Peyer's patch (tissue), 4 donors: ENCODE results near the gene CLPTM1L. TPM values are rescaled to one million over a fixed set of nuclear protein-coding genes. Genes with fewer than 3 reads are reported as not detected.

Source experiments
- DNase-seq, 3 donors: peaks; one replicate each; pipeline ENCODE4 v3.0.0-alpha.2; 2017 to 2019
- H3K27ac ChIP-seq, 4 donors: fragments of 200-600 bp; sonication (generic); one replicate each; pipeline ENCODE4 v1.5.1; 2016 to 2019
- H3K27me3 ChIP-seq, 2 donors: fragments of 200-600 bp; sonication (generic); one replicate each; pipeline ENCODE4 v1.5.1; 2019
- H3K36me3 ChIP-seq, 3 donors: fragments of 200-600 bp; sonication (generic); one replicate each; pipeline ENCODE4 v1.5.1; 2016 to 2019
- H3K4me1 ChIP-seq, 4 donors: fragments of 200-600 bp; sonication (generic); one replicate each; pipeline ENCODE4 v1.5.1; 2016 to 2019
- H3K4me3 ChIP-seq, 4 donors: fragments of 200-600 bp; sonication (generic); 1 replicate in 3 of 4; 2 replicates in 1 of 4; pipeline ENCODE4 v1.5.1; 2016 to 2019; ENCODE audit warnings: mild to moderate bottlenecking in 1 of 4
- H3K9me3 ChIP-seq, 4 donors: fragments of 200-600 bp; sonication (generic); one replicate each; pipeline ENCODE4 v1.5.1; 2016 to 2019; ENCODE audit warnings: mild to moderate bottlenecking in 1 of 4
- POLR2A ChIP-seq, 2 donors: fragments of 450-650 bp; IDR thresholded peaks; one replicate each; pipeline ENCODE4 v1.5.1; 2017; ENCODE audit warnings: antibody characterized with exemption in 2 of 2, mild to moderate bottlenecking in 2 of 2, moderate library complexity in 2 of 2
- total RNA-seq, 4 donors: library from RNA; depleted of rRNA; stranded (reverse); fragments of >200 nt; gene quantifications; one replicate each; pipeline ENCODE4 v1.1.0, GENCODE V29; 2016
- TF ChIP-seq, protein P1 (sequence below), 6 experiments: fragments of 450-650 bp in 4 of 6; fragments of 200-600 bp in 2 of 6; sonication (generic) in 1 of 6; IDR thresholded peaks; one replicate each; pipeline ENCODE4 v1.5.1; 2017 to 2019; ENCODE audit warnings: antibody characterized with exemption in 6 of 6, mild to moderate bottlenecking in 3 of 6, moderate library complexity in 1 of 6

The CLPTM1L gene
- total RNA-seq, 4 donors from 2014 or later, result 115 to 209 (median 143) TPM

DNA sequence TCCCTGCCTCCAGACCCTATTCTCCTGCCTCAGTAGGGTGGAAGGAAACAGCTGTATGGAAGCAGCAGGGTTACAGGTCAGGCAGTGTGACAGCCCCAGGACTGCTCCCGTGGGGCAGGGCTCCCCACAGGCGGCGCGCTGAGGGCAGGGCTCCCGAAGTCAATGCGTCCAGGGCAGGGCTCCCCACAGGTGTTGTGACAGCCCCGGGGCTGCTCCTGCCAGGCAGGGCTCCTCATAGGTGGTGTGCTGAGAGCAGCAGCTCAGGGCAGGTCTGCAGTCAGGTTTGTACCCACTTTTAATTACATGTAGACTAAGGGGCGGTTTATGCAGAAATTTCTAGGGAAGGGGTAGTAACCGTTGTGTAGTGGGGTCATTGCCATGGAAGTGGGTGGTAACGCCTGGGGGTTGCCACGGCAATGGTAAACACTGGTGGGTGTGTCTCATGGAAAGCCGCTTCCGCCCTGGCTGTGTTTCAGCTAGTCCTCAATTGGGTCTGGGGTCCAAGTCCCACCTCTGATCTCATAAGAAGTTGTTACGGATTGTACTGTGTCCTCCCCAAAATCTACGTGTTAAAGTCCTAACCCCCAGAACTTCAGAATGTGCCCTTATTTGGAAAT, 33.4 kb downstream of the CLPTM1L start:
- no peak for DNase-seq
- Histone ChIP-seq H3K4me1 (peaks cover 0 to 23% (median 18%) of the 10 kb centered on the region in 4 donors), H3K27ac (no peak overlapping the region), H3K36me3 (no peaks in the 10 kb centered on the region), H3K9me3 (peaks cover 0 to 3% (median 0%) of the 10 kb centered on the region in 4 donors), H3K4me3 (no peak overlapping the region), H3K27me3 (no peaks in the 10 kb centered on the region)
- TF ChIP-seq, protein P1, sequence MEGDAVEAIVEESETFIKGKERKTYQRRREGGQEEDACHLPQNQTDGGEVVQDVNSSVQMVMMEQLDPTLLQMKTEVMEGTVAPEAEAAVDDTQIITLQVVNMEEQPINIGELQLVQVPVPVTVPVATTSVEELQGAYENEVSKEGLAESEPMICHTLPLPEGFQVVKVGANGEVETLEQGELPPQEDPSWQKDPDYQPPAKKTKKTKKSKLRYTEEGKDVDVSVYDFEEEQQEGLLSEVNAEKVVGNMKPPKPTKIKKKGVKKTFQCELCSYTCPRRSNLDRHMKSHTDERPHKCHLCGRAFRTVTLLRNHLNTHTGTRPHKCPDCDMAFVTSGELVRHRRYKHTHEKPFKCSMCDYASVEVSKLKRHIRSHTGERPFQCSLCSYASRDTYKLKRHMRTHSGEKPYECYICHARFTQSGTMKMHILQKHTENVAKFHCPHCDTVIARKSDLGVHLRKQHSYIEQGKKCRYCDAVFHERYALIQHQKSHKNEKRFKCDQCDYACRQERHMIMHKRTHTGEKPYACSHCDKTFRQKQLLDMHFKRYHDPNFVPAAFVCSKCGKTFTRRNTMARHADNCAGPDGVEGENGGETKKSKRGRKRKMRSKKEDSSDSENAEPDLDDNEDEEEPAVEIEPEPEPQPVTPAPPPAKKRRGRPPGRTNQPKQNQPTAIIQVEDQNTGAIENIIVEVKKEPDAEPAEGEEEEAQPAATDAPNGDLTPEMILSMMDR (IDR thresholded peaks at IDR 0.05), result no peak
- no peak for TF ChIP-seq POLR2A (IDR thresholded peaks at IDR 0.05)

DNA sequence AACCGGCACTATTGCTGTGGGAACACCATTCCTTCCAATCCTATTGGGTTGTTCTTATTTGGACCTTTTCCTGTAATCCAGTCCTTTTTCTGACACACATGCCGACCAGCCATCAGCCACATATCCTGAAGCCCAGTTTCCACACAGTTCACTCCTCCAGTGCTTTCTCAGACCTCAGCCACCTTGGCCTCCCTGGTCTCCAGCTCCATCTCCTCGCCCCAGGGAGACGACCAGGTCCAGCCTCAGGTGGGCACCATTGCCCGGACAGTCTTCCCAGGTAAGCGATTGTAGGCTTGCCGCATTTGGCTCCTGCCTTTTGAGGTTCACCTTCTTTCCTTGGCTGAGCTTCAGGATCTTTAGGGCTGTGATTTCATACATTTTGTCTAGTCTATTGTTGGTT, 34.8 kb downstream of the CLPTM1L start:
- Histone ChIP-seq H3K4me3 (no peak overlapping the region), H3K4me1 (peaks cover 0 to 17% (median 11%) of the 10 kb centered on the region in 4 donors), H3K36me3 (no peaks in the 10 kb centered on the region), H3K9me3 (peaks cover 0 to 3% (median 0%) of the 10 kb centered on the region in 4 donors), H3K27ac (no peak overlapping the region), H3K27me3 (no peaks in the 10 kb centered on the region)
- DNase-seq, result no peak
- TF ChIP-seq, protein P1 (IDR thresholded peaks at IDR 0.05), result no peak
- no peak for TF ChIP-seq POLR2A (IDR thresholded peaks at IDR 0.05)

DNA sequence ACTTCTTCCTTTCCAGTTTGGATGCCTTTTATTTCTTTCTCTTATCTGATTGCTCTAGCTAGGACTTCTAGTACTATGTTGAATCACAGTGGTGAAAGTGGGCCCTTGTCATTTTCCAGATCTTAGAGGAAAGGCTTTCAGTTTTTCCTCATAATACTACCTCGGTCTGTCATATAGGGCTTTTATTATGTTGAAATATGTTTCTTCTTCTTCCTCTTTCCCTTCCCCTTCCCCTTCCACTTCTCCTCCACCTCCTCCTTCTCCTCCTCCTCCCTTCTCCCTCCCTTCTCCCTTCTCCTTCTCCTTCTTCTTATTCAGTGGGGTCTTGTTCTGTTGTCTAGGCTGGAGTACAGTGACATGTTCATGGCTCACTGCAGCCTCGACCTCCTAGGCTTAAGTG, 40.9 kb downstream of the CLPTM1L start:
- no peaks in the 10 kb centered on the region for H3K27me3 ChIP-seq
- no peak for TF ChIP-seq POLR2A (IDR thresholded peaks at IDR 0.05)
- TF ChIP-seq, protein P1 (IDR thresholded peaks at IDR 0.05), result no peak
- H3K4me3 ChIP-seq, result no peak overlapping the region
- no peak overlapping the region for H3K27ac ChIP-seq
- no peaks in the 10 kb centered on the region for H3K4me1 ChIP-seq
- H3K36me3 ChIP-seq, result no peaks in the 10 kb centered on the region
- no peak for DNase-seq
- H3K9me3 ChIP-seq, result no peaks in the 10 kb centered on the region

DNA sequence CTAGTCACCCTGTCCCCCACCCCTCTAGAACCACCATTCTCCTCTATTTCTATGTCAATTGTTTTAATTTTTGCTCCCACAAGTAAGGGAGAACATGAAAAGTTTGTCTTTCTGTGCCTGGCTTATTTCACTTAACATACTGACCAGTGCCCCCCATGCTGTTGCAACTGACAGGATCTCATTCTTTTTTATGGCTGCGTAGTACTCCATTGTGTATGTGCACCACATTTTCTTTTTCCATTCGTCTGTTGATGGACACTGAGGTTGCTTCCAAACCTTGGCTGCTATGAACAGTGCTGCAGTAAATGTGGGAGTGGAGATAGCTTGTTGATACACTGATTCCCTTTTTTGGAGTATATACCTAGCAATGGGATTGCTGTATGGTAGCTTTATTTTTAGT, 42.6 kb downstream of the CLPTM1L start:
- DNase-seq, result no peak
- TF ChIP-seq, protein P1 (IDR thresholded peaks at IDR 0.05), result no peak
- no peak for TF ChIP-seq POLR2A (IDR thresholded peaks at IDR 0.05)
- Histone ChIP-seq H3K9me3 (no peaks in the 10 kb centered on the region), H3K36me3 (no peaks in the 10 kb centered on the region), H3K27me3 (no peaks in the 10 kb centered on the region), H3K4me3 (no peak overlapping the region), H3K4me1 (no peaks in the 10 kb centered on the region), H3K27ac (no peak overlapping the region)

DNA sequence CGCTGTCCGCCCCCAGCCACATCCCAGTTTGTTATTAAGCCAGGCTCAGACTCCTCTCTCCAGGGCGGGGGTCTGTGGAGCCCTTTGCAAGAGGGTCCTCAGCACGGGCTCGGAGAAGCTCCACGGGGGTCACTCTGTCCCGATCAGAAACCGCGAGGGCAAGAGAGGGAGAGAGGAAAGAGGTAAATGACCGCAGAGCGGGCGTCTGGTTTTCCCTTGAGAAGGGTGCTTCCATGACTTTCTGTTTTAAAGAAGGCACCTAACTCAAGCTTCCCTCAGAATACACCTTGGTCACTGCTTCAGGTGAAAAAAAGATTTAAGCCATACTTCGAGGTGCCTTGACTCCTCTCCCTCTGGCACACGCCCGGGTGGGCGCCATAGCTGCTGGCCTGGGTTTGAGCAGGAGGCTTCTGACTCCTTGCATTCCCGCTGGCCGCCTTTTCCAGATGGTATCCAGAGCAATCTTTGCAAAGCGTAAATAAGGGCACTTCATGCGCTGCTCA, 44.3 kb downstream of the CLPTM1L start:
- H3K9me3 ChIP-seq, result no peaks in the 10 kb centered on the region
- no peak overlapping the region for H3K4me3 ChIP-seq
- H3K36me3 ChIP-seq, result no peaks in the 10 kb centered on the region
- TF ChIP-seq POLR2A (IDR thresholded peaks at IDR 0.05), result no peak
- TF ChIP-seq, protein P1 (IDR thresholded peaks at IDR 0.05), result no peak
- no peaks in the 10 kb centered on the region for H3K27me3 ChIP-seq
- peak in 2 of 3 donors; percentile 36 to 43 for DNase-seq
- no peak overlapping the region for H3K27ac ChIP-seq
- no peaks in the 10 kb centered on the region for H3K4me1 ChIP-seq
